K562 (cell line): ENCODE results near the gene ZNRF3. TPM values are rescaled to one million over a fixed set of nuclear protein-coding genes. Genes with fewer than 3 reads are reported as not detected.

Source experiments
- ATAC-seq: fragments of 200-7000 bp; cut with Tn5 transposase; 3 replicates; pipeline ENCODE4 v1.9.1; 2020; ENCODE audit warnings: moderate library complexity
- BruUV-seq: library from RNA; stranded (reverse); fragments of 400-500 nt; replicated peaks from 2 replicates; lab custom pipeline; 2021; lab: Mats Ljungman, UMichigan
- CTCF ChIA-PET: fragments of 300-600 bp; formaldehyde crosslinking; extraction: SDS; loops from one replicate; lab custom pipeline; 2021; ENCODE audit warnings: low intra/inter-chr PET ratio; lab: Yijun Ruan, JAX
- POLR2A ChIA-PET: fragments of 300-600, 350-650 bp; sonication (Branson Sonifier 250); formaldehyde crosslinking; extraction: SDS; loops from one replicate; lab custom pipeline; 2021; ENCODE audit warnings: antibody characterized with exemption, inconsistent platforms; lab: Yijun Ruan, JAX
- DNase-seq, 4 experiments: peaks; one replicate each; pipeline versions ENCODE4 v3.0.0 to v3.0.0-alpha.2; 2011 to 2018; ENCODE audit warnings: low spot score in 3 of 4, mixed read lengths in 3 of 4; ENCODE audit errors: extremely low read depth in 1 of 4
- FAIRE-seq: peaks from 2 replicates; lab custom pipeline; 2011; peaks lifted over from hg19 to GRCh38; lab: Jason Lieb, UNC
- H2AFZ ChIP-seq: 2 replicates; pipeline ENCODE4 v1.6.0; 2011; ENCODE audit warnings: low read depth, low read length, control low read depth, inconsistent platforms
- H3K27ac ChIP-seq: fragments of 200-600 bp; 3 replicates; pipeline ENCODE4 v1.8.0; 2011; ENCODE audit warnings: low read depth, mild to moderate bottlenecking, control low read depth, inconsistent platforms, low read length, moderate library complexity, mixed read lengths; ENCODE audit errors: extremely low read depth
- H3K27me3 ChIP-seq, 2 experiments: fragments of 300-600 bp in 1 of 2; 2 replicates in 1 of 2; 3 replicates in 1 of 2; pipeline versions ENCODE4 v1.6.0 to v1.8.0; 2011; ENCODE audit warnings: inconsistent platforms in 2 of 2, low read length in 2 of 2, mild to moderate bottlenecking in 1 of 2, mixed read lengths in 1 of 2, moderate library complexity in 1 of 2; ENCODE audit not compliant: control insufficient read depth in 2 of 2, insufficient read depth in 2 of 2
- H3K36me3 ChIP-seq: fragments of 300-600 bp; 3 replicates; pipeline ENCODE4 v1.8.0; 2011; ENCODE audit warnings: mild to moderate bottlenecking, low read length, inconsistent platforms; ENCODE audit not compliant: control insufficient read depth, insufficient read depth
- H3K4me1 ChIP-seq, 2 experiments: fragments of 200-600 bp in 1 of 2; replicated peaks in 1 of 2; 2 replicates in 1 of 2; 3 replicates in 1 of 2; pipeline versions ENCODE4 v1.5.1 to v1.8.0; 2011; ENCODE audit warnings: inconsistent platforms in 2 of 2, low read length in 2 of 2, mild to moderate bottlenecking in 1 of 2, mixed read lengths in 1 of 2, moderate library complexity in 1 of 2; ENCODE audit not compliant: control insufficient read depth in 2 of 2, insufficient read depth in 2 of 2
- H3K4me2 ChIP-seq: 2 replicates; pipeline ENCODE4 v1.6.1; 2011; ENCODE audit warnings: low read length, control low read depth, inconsistent platforms, mixed read lengths; ENCODE audit not compliant: insufficient read depth
- H3K4me3 ChIP-seq: fragments of 200-600 bp; sonication (generic), shearing (Covaris generic); 2 replicates; pipeline ENCODE4 v1.5.1; 2016; ENCODE audit warnings: control low read depth, inconsistent platforms
- H3K79me2 ChIP-seq: fragments of 200-600 bp; 3 replicates; pipeline ENCODE4 v1.8.0; 2011; ENCODE audit warnings: low read length, inconsistent platforms; ENCODE audit not compliant: control insufficient read depth, insufficient read depth
- H3K9ac ChIP-seq, 2 experiments: 2 replicates each; pipeline versions ENCODE4 v1.6.0 to v1.6.1; 2011; ENCODE audit warnings: low read depth in 2 of 2, low read length in 2 of 2, control low read depth in 1 of 2, inconsistent platforms in 1 of 2, mild to moderate bottlenecking in 1 of 2, mixed read lengths in 1 of 2; ENCODE audit not compliant: insufficient read depth in 1 of 2
- H3K9me1 ChIP-seq: one replicate; pipeline ENCODE4 v1.6.0; 2011; ENCODE audit warnings: inconsistent platforms, mild to moderate bottlenecking, low read length, moderate library complexity; ENCODE audit not compliant: control insufficient read depth, insufficient read depth
- H3K9me3 ChIP-seq: replicated peaks from 2 replicates; pipeline ENCODE4 v1.5.1; 2011; ENCODE audit warnings: low read depth, low read length, inconsistent platforms; ENCODE audit not compliant: control insufficient read depth, insufficient read depth
- H4K20me1 ChIP-seq: replicated peaks from 2 replicates; pipeline ENCODE4 v1.6.1; 2011; ENCODE audit warnings: low read length, inconsistent platforms, mixed read lengths; ENCODE audit not compliant: control insufficient read depth, insufficient read depth
- EHMT2 ChIP-seq: fragments of 450-650 bp; IDR thresholded peaks from 2 replicates; pipeline ENCODE4 v1.6.1; 2018; ENCODE audit warnings: antibody characterized with exemption
- HDAC3 ChIP-seq: fragments of 450-650 bp; IDR thresholded peaks from 2 replicates; pipeline ENCODE4 v1.6.1; 2018; ENCODE audit warnings: borderline replicate concordance, mild to moderate bottlenecking, moderate library complexity; ENCODE audit not compliant: partially characterized antibody
- HMG20B ChIP-seq: fragments of 250-450 bp; sonication (Bioruptor Pico); IDR thresholded peaks from 2 replicates; pipeline ENCODE4 v1.5.0; 2021; ENCODE audit warnings: mild to moderate bottlenecking
- LCOR ChIP-seq: sonication (generic); formaldehyde crosslinking; IDR thresholded peaks from 2 replicates; pipeline ENCODE4 v1.8.0; 2022; ENCODE audit warnings: mild to moderate bottlenecking, missing genetic modification reagents
- LEF1 ChIP-seq: fragments of 450-650 bp; IDR thresholded peaks from 2 replicates; pipeline ENCODE4 v1.6.1; 2016; ENCODE audit warnings: mild to moderate bottlenecking
- MAFG ChIP-seq: fragments of 450-650 bp; conservative IDR thresholded peaks from 2 replicates; pipeline ENCODE4 v1.6.1; 2016; ENCODE audit warnings: missing genetic modification characterization, missing compliant biosample characterization
- MEF2D ChIP-seq: conservative IDR thresholded peaks from 2 replicates; pipeline ENCODE4 v1.6.1; 2016; ENCODE audit warnings: low read depth, missing genetic modification characterization, missing compliant biosample characterization
- NFE2L1 ChIP-seq: fragments of 450-650 bp; IDR thresholded peaks from 2 replicates; pipeline ENCODE4 v1.6.1; 2016; ENCODE audit warnings: missing genetic modification characterization, low read depth, mild to moderate bottlenecking, missing compliant biosample characterization, moderate library complexity, borderline replicate concordance
- NFXL1 ChIP-seq: fragments of 450-650 bp; formaldehyde crosslinking; IDR thresholded peaks from 2 replicates; pipeline ENCODE4 v1.4.0; 2021; ENCODE audit warnings: mild to moderate bottlenecking
- PHB2 ChIP-seq: fragments of 450-650 bp; IDR thresholded peaks from 2 replicates; pipeline ENCODE4 v1.6.1; 2017; ENCODE audit warnings: low read depth
- RCOR1 ChIP-seq, 2 experiments: IDR thresholded peaks; 2 replicates each; pipeline ENCODE4 v1.6.1; 2012; ENCODE audit warnings: low read depth in 2 of 2, low read length in 2 of 2, borderline replicate concordance in 1 of 2, improper control_type of control experiment in 1 of 2
- SIN3B ChIP-seq: fragments of 450-650 bp; IDR thresholded peaks from 2 replicates; pipeline ENCODE4 v1.6.1; 2017; ENCODE audit warnings: low read depth, mild to moderate bottlenecking, moderate library complexity
- SMARCC2 ChIP-seq: fragments of 450-650 bp; IDR thresholded peaks from 2 replicates; pipeline ENCODE4 v1.6.1; 2017; ENCODE audit warnings: antibody characterized with exemption, moderate library complexity, mild to moderate bottlenecking, low read depth
- SMARCE1 ChIP-seq: fragments of 450-650 bp; IDR thresholded peaks from 2 replicates; pipeline ENCODE4 v1.7.1; 2016; ENCODE audit warnings: mild to moderate bottlenecking
- TFE3 ChIP-seq: fragments of 450-650 bp; formaldehyde crosslinking; IDR thresholded peaks from 2 replicates; pipeline ENCODE4 v1.4.0; 2020; ENCODE audit warnings: mild to moderate bottlenecking, mixed read lengths
- TSC22D4 ChIP-seq: fragments of 450-650 bp; IDR thresholded peaks from 2 replicates; pipeline ENCODE4 v1.6.1; 2016; ENCODE audit warnings: missing genetic modification characterization, missing biosample characterization, control low read depth
- ZNF263 ChIP-seq: sonication (generic); formaldehyde crosslinking; IDR thresholded peaks from 2 replicates; pipeline ENCODE4 v1.8.0; 2022; ENCODE audit warnings: mild to moderate bottlenecking, missing genetic modification reagents, borderline replicate concordance
- WGBS: fragments of 100-300 bp; shearing (Covaris generic); methylation state at CpG from one replicate; pipeline ENCODE4 v1.1.6; 2016; ENCODE audit warnings: low coverage, mixed read lengths; ENCODE audit not compliant: insufficient coverage; ENCODE audit errors: missing lambda C conversion rate; 5-methylcytosine and 5-hydroxymethylcytosine counted together
- in situ Hi-C: fragments of 300-500 bp; cut with MboI; formaldehyde crosslinking; loops from 4 replicates; pipeline ENCODE4 v1.15.0; 2018; ENCODE audit warnings: inconsistent platforms, mixed read lengths
- intact Hi-C: fragments of 100-400 bp; cut with micrococcal nuclease; formaldehyde crosslinking; loops from 2 replicates; pipeline ENCODE4 v1.14.2; 2022
- polyA plus RNA-seq, 8 experiments: library from polyadenylated mRNA; depleted of rRNA in 4 of 8; stranded (reverse) in 5 of 8; unstranded in 3 of 8; fragments of >200 nt; fragmentation: Nextera tagmentation in 2 of 8; fragmentation: Illumina TruSeq in 1 of 8; extraction: Ambion mirVana in 2 of 8; extraction: Trizol in 1 of 8; gene quantifications; 2 replicates each; pipeline versions ENCODE4 v1.2.1 to v1.2.3, GENCODE V29; 2011 to 2014; ENCODE audit warnings: inconsistent platforms in 1 of 8, missing spikeins in 1 of 8
- total RNA-seq, 7 experiments: library from RNA; depleted of rRNA in 6 of 7; stranded (reverse); fragments of >200 nt in 6 of 7; fragmentation: Illumina TruSeq in 2 of 7; extraction: Trizol in 2 of 7; gene quantifications; 2 replicates each; pipeline versions ENCODE4 v1.2.1 to v1.2.3, GENCODE V29; 2011 to 2021; ENCODE audit warnings: low replicate concordance in 1 of 7
- TF ChIP-seq, protein P1 (sequence below): sonication (generic); formaldehyde crosslinking; IDR thresholded peaks from 2 replicates; pipeline ENCODE4 v1.8.0; 2022; ENCODE audit warnings: mild to moderate bottlenecking, low read depth, missing genetic modification reagents
- TF ChIP-seq, protein P2 (sequence below): sonication (generic); formaldehyde crosslinking; IDR thresholded peaks from 2 replicates; pipeline ENCODE4 v1.8.1; 2023; ENCODE audit warnings: mild to moderate bottlenecking, missing genetic modification reagents

ZNRF3 gene
- total and polyA plus RNA-seq, 9 of the 15 experiments (the other 6 are each of a cell fraction or from before 2014, with no cell fraction given) = 0.41 to 5.9 (median 1.7) TPM

DNA sequence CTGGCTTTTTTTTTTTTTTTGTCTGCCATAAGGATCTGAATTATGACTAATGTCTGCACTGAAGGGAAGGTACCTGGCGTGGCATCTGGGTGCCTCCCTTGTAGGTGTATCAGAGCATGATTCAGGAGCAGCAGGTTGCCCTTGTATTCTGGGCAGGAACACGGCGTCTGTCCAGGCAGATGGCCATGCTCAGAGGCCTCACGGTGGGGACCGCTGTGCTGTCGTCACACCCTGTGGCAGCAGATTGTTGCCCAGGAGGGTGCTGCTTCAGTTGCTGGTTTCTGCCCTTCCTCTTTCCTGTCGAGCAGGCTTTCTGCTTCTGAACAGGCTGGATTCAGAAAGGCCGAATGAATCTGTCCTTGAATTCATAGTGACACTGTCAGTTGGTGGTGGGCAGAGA is 11.0 kb downstream of the ZNRF3 start:
- Histone ChIP-seq H3K9ac (no peak overlapping the region), H2AFZ (no peak overlapping the region), H3K4me1 (peaks cover 0 to 6% of the 10 kb centered on the region in 2 experiments; a peak in 2 of 5 replicates), H3K27ac (no peak overlapping the region), H3K79me2 (peaks cover 18% of the 10 kb centered on the region)
- in situ Hi-C loops = no loop called here
- FAIRE-seq (no peak), DNase-seq (no peak)
- intact Hi-C loops = no loop called here
- POLR2A ChIA-PET = interaction anchor here (1.5 to 1.9 kb wide), 2 partner anchors 10 to 11 kb away, joined by 5 to 11 read pairs; no protein-coding TSS in a partner anchor
- TF ChIP-seq PHB2 (no peak), HMG20B (CRISPR knock-in tag) (no peak), LCOR (CRISPR knock-in tag) (no peak), TFE3 (CRISPR knock-in tag) (no peak), NFE2L1 (tag) (no peak), LEF1 (no peak), MEF2D (tag) (no peak), SIN3B (no peak), SMARCC2 (no peak), EHMT2 (no peak), HDAC3 (no peak), ZNF263 (CRISPR knock-in tag) (no peak), MAFG (tag) (no peak), NFXL1 (no peak), RCOR1 (IDR thresholded peaks at IDR 0.05; ENCODE audit: borderline replicate concordance in 1 of 2, low read depth in 2 of 2, low read length in 2 of 2) (no peak), SMARCE1 (no peak), TSC22D4 (no peak)
- TF ChIP-seq, protein P1, sequence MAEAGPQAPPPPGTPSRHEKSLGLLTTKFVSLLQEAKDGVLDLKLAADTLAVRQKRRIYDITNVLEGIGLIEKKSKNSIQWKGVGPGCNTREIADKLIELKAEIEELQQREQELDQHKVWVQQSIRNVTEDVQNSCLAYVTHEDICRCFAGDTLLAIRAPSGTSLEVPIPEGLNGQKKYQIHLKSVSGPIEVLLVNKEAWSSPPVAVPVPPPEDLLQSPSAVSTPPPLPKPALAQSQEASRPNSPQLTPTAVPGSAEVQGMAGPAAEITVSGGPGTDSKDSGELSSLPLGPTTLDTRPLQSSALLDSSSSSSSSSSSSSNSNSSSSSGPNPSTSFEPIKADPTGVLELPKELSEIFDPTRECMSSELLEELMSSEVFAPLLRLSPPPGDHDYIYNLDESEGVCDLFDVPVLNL = no peak
- TF ChIP-seq, protein P2, sequence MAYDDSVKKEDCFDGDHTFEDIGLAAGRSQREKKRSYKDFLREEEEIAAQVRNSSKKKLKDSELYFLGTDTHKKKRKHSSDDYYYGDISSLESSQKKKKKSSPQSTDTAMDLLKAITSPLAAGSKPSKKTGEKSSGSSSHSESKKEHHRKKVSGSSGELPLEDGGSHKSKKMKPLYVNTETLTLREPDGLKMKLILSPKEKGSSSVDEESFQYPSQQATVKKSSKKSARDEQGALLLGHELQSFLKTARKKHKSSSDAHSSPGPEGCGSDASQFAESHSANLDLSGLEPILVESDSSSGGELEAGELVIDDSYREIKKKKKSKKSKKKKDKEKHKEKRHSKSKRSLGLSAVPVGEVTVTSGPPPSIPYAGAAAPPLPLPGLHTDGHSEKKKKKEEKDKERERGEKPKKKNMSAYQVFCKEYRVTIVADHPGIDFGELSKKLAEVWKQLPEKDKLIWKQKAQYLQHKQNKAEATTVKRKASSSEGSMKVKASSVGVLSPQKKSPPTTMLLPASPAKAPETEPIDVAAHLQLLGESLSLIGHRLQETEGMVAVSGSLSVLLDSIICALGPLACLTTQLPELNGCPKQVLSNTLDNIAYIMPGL = no peak
- TF ChIP-seq, all 486 proteins: peak for 0
- Histone ChIP-seq H4K20me1 (no peaks in the 10 kb centered on the region; the same call in 1 of the 2 replicates), H3K4me2 (no peak overlapping the region), H3K27me3 (no peaks in the 10 kb centered on the region), H3K9me3 (no peaks in the 10 kb centered on the region), H3K9me1 (no peaks in the 10 kb centered on the region), H3K36me3 (no peaks in the 10 kb centered on the region), H3K4me3 (no peak overlapping the region)
- no peak for ATAC-seq
- no TSS peak for BruUV-seq
- CTCF ChIA-PET = no interaction called here
- 83% methylated on average over 7 of the region's 8 CpGs for WGBS
